IMR-90 (cell line): ENCODE results near the gene ZNF268. TPM values are rescaled to one million over a fixed set of nuclear protein-coding genes. Genes with fewer than 3 reads are reported as not detected.

Source experiments
- ATAC-seq: fragments of 200-7000 bp; cut with Tn5 transposase; 2 replicates; pipeline ENCODE4 v1.9.1; 2020; ENCODE audit warnings: low read depth, mild to moderate bottlenecking, moderate library complexity
- BruUV-seq: library from RNA; stranded (reverse); fragments of 400-500 nt; replicated peaks from 2 replicates; lab custom pipeline; 2021; lab: Mats Ljungman, UMichigan
- CTCF ChIA-PET: fragments of 300-600 bp; formaldehyde crosslinking; extraction: SDS; loops from one replicate; lab custom pipeline; 2021; ENCODE audit warnings: antibody characterized with exemption; lab: Yijun Ruan, JAX
- POLR2A ChIA-PET: fragments of 300-600 bp; sonication (Branson Sonifier 250); formaldehyde crosslinking; loops from one replicate; lab custom pipeline; 2022; ENCODE audit warnings: antibody characterized with exemption; ENCODE audit not compliant: unreplicated experiment; lab: Charles Lee
- DNase-seq: peaks from one replicate; pipeline ENCODE4 v3.0.0; 2013
- H2AFZ ChIP-seq: replicated peaks from 2 replicates; pipeline ENCODE3; 2013; ENCODE audit warnings: low read length, mild to moderate bottlenecking; ENCODE audit not compliant: poor library complexity
- H2AK5ac ChIP-seq: 2 replicates; pipeline ENCODE4 v1.6.1; 2013; ENCODE audit warnings: low read depth, low read length, inconsistent platforms
- H2AK9ac ChIP-seq: replicated peaks from 2 replicates; pipeline ENCODE3; 2013; ENCODE audit warnings: mild to moderate bottlenecking, low read depth, low read length, moderate library complexity; ENCODE audit not compliant: poor library complexity
- H2BK120ac ChIP-seq: 2 replicates; pipeline ENCODE4 v1.6.1; 2013; ENCODE audit warnings: low read depth, low read length, inconsistent platforms
- H2BK15ac ChIP-seq: 3 replicates; pipeline ENCODE4 v1.6.1; 2013; ENCODE audit warnings: low read depth, low read length, inconsistent platforms
- H2BK20ac ChIP-seq: 2 replicates; pipeline ENCODE4 v1.6.1; 2013; ENCODE audit warnings: low read depth, mild to moderate bottlenecking, inconsistent platforms, low read length, moderate library complexity
- H2BK5ac ChIP-seq: 2 replicates; pipeline ENCODE4 v1.6.1; 2013; ENCODE audit warnings: mild to moderate bottlenecking, low read depth, low read length, inconsistent platforms; ENCODE audit not compliant: poor library complexity, severe bottlenecking
- H3K14ac ChIP-seq: replicated peaks from 2 replicates; pipeline ENCODE4 v1.6.1; 2013; ENCODE audit warnings: low read depth, low read length, inconsistent platforms
- H3K18ac ChIP-seq: 2 replicates; pipeline ENCODE4 v1.6.1; 2013; ENCODE audit warnings: low read depth, low read length, control low read depth
- H3K23ac ChIP-seq: 2 replicates; pipeline ENCODE4 v1.6.1; 2013; ENCODE audit warnings: low read depth, low read length, inconsistent platforms
- H3K27ac ChIP-seq: 2 replicates; pipeline ENCODE4 v1.5.1; 2013; ENCODE audit warnings: mild to moderate bottlenecking, control low read depth, low read length; ENCODE audit not compliant: insufficient read depth
- H3K27me3 ChIP-seq: 2 replicates; pipeline ENCODE4 v1.6.1; 2013; ENCODE audit warnings: low read length; ENCODE audit not compliant: control insufficient read depth, insufficient read depth
- H3K36me3 ChIP-seq: 2 replicates; pipeline ENCODE4 v1.6.1; 2013; ENCODE audit warnings: low read length, mixed read lengths; ENCODE audit not compliant: control insufficient read depth, insufficient read depth
- H3K4ac ChIP-seq: 2 replicates; pipeline ENCODE4 v1.6.1; 2013; ENCODE audit warnings: low read depth, low read length, inconsistent platforms
- H3K4me1 ChIP-seq: 2 replicates; pipeline ENCODE4 v1.6.1; 2013; ENCODE audit warnings: low read length, mixed read lengths; ENCODE audit not compliant: control insufficient read depth, insufficient read depth
- H3K4me2 ChIP-seq: 2 replicates; pipeline ENCODE4 v1.6.1; 2013; ENCODE audit warnings: low read depth, mild to moderate bottlenecking, control low read depth, low read length, moderate library complexity
- H3K4me3 ChIP-seq: 2 replicates; pipeline ENCODE4 v1.5.1; 2013; ENCODE audit warnings: low read depth, mild to moderate bottlenecking, control low read depth, low read length, moderate library complexity; ENCODE audit not compliant: insufficient read depth
- H3K56ac ChIP-seq: 2 replicates; pipeline ENCODE4 v1.6.1; 2013; ENCODE audit warnings: low read length, inconsistent platforms; ENCODE audit not compliant: insufficient read depth; ENCODE audit errors: extremely low read depth
- H3K79me1 ChIP-seq, 2 experiments: 2 replicates each; pipeline ENCODE4 v1.6.1; 2013; ENCODE audit warnings: low read length in 2 of 2, inconsistent platforms in 1 of 2, low read depth in 1 of 2
- H3K9ac ChIP-seq: 2 replicates; pipeline ENCODE4 v1.6.1; 2013; ENCODE audit warnings: low read depth, low read length, control low read depth
- H3K9me1 ChIP-seq: 2 replicates; pipeline ENCODE4 v1.6.1; 2013; ENCODE audit warnings: low read length, inconsistent platforms; ENCODE audit not compliant: insufficient read depth
- H3K9me3 ChIP-seq: 2 replicates; pipeline ENCODE4 v1.6.1; 2013; ENCODE audit warnings: low read length; ENCODE audit not compliant: control insufficient read depth, insufficient read depth
- H4K20me1 ChIP-seq: 2 replicates; pipeline ENCODE4 v1.6.1; 2013; ENCODE audit warnings: low read length, inconsistent platforms; ENCODE audit not compliant: insufficient read depth
- H4K5ac ChIP-seq: 2 replicates; pipeline ENCODE4 v1.6.1; 2013; ENCODE audit warnings: mild to moderate bottlenecking, low read depth, low read length, control low read depth
- H4K8ac ChIP-seq, 2 experiments: 2 replicates each; pipeline ENCODE4 v1.6.1; 2013; ENCODE audit warnings: low read depth in 2 of 2, low read length in 2 of 2, control low read depth in 1 of 2, inconsistent platforms in 1 of 2
- H4K91ac ChIP-seq: 2 replicates; pipeline ENCODE4 v1.6.1; 2013; ENCODE audit warnings: low read depth, low read length, inconsistent platforms; ENCODE audit not compliant: insufficient read depth
- CEBPB ChIP-seq: IDR thresholded peaks from 2 replicates; pipeline ENCODE4 v1.6.1; 2012; ENCODE audit warnings: low read depth, low read length, improper control_type of control experiment
- SMC3 ChIP-seq: fragments of 150-350 bp; IDR thresholded peaks from 2 replicates; pipeline ENCODE4 v1.6.1; 2016; ENCODE audit warnings: low read depth, mild to moderate bottlenecking, antibody characterized with exemption, low read length, moderate library complexity
- WGBS, 2 experiments: methylation state at CpG; one replicate each; pipeline versions ENCODE4 v1.1.5 to v1.1.7; 2013; ENCODE audit warnings: missing lambda C conversion rate in 2 of 2; ENCODE audit not compliant: insufficient read length in 1 of 2; ENCODE audit errors: extremely low coverage in 2 of 2; 5-methylcytosine and 5-hydroxymethylcytosine counted together
- dilution Hi-C: fragments of 300-500 bp; cut with HindIII; formaldehyde crosslinking; loops from one replicate; pipeline ENCODE4 v1.14.3; 2018; ENCODE audit warnings: low sequenced_read_pairs; ENCODE audit not compliant: unreplicated experiment
- in situ Hi-C: fragments of 300-500 bp; cut with MboI; formaldehyde crosslinking; loops from 3 replicates; pipeline ENCODE4 v1.14.3; 2019; ENCODE audit warnings: low sequenced_read_pairs, inconsistent platforms, mixed read lengths
- intact Hi-C: fragments of 100-400 bp; cut with micrococcal nuclease; formaldehyde crosslinking; loops from 2 replicates; pipeline ENCODE4 v1.10.0; 2022
- polyA plus RNA-seq, 3 experiments: library from polyadenylated mRNA; depleted of rRNA; stranded (reverse); fragments of >200 nt; gene quantifications; 2 replicates each; pipeline ENCODE4 v1.2.3, GENCODE V29; 2012; ENCODE audit warnings: low replicate concordance in 1 of 3
- total RNA-seq: library from RNA; depleted of rRNA; stranded (reverse); fragments of >200 nt; gene quantifications from 2 replicates; pipeline ENCODE4 v1.2.3, GENCODE V29; 2012

ZNF268 gene
- total and polyA plus RNA-seq, 2 of the 4 experiments (the other 2 are of a cell fraction), result 6.7 to 54.5 TPM

DNA sequence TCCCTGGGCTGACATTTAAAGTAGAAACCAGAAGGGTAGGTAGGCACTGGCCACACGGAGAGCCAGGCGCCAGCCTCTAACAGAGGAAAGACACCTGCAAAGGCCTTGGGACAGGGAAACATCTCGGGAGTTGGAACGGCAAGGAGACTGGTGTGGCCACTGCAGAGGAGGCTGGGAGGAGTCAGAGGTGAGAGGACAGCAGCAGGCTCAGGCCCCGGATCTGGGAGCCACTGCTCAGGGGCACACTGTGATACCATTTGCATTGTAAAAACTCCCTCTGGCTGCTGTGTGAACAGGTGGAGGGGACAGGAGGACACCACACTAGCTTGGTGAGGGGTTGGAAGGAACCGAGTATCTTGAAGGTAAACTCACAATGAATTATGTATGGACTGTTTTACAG is 51.7 kb downstream of the ZNF268 start:
- WGBS, 2 experiments, result no CpG with 5 or more reads among the region's 6 CpGs
- POLR2A ChIA-PET, result no interaction called here
- Histone ChIP-seq H3K27ac (no peak overlapping the region), H3K36me3 (no peaks in the 10 kb centered on the region), H3K27me3 (no peaks in the 10 kb centered on the region), H2BK20ac (no peak overlapping the region), H3K4me3 (no peak overlapping the region), H2AFZ (no peak overlapping the region), H3K14ac (no peak overlapping the region), H4K20me1 (no peaks in the 10 kb centered on the region), H3K4me2 (no peak overlapping the region), H3K9ac (no peak overlapping the region), H2BK5ac (no peak overlapping the region), H3K9me1 (no peaks in the 10 kb centered on the region), H4K5ac (no peak overlapping the region), H4K8ac (no peak overlapping the region), H3K4ac (no peak overlapping the region), H2BK120ac (no peak overlapping the region), H3K18ac (no peak overlapping the region), H3K79me1 (no peaks in the 10 kb centered on the region), H2BK15ac (no peak overlapping the region), H4K91ac (no peak overlapping the region), H3K9me3 (peaks cover 66% of the 10 kb centered on the region), H3K56ac (no peak overlapping the region), H3K23ac (no peak overlapping the region), H2AK9ac (no peak overlapping the region), H3K4me1 (no peaks in the 10 kb centered on the region), H2AK5ac (no peak overlapping the region)
- ATAC-seq (no peak), DNase-seq (no peak)
- TF ChIP-seq CEBPB (no peak), SMC3 (no peak)
- CTCF ChIA-PET, result no interaction called here
- in situ Hi-C loops (no loop called here), intact Hi-C loops (no loop called here), dilution Hi-C loops (no loop called here)
- BruUV-seq, result no TSS peak
